ENCODE data around the gene SLC44A4.

Gene SLC44A4

GRCh38 chr6:31815025-31815838 lies 63.6 kb downstream of the SLC44A4 start, which contains the start of the genes HSPA1A and HSPA1L:
TSS of gene HSPA1A (plus strand) at chr6:31815543. CDS start at chr6:31815757, 214 bp downstream.
TSS of gene HSPA1L (minus strand) at chr6:31815283. CDS start at chr6:31811972, 3,311 bp downstream.
- TF ChIP-seq ZFX (IDR thresholded peaks at IDR 0.05) (no peak), CTCF (conservative IDR thresholded peaks at IDR 0.05) (no peak)
- no peak within 1 kb of the TSS for H3K27ac ChIP-seq

GRCh38 chr6:31814677-31815024 lies 64.1 kb downstream of the SLC44A4 start:
- no peak overlapping the region for H3K27ac ChIP-seq
- TF ChIP-seq ZFX (IDR thresholded peaks at IDR 0.05), result no peak
- TF ChIP-seq CTCF (conservative IDR thresholded peaks at IDR 0.05), result no peak

- H3K27ac ChIP-seq, result no peak overlapping the region
- no peak for TF ChIP-seq CTCF (conservative IDR thresholded peaks at IDR 0.05)
- no peak for TF ChIP-seq ZFX (IDR thresholded peaks at IDR 0.05)
Measured at GRCh38 chr6:31813465-31813849, 65.3 kb downstream of the SLC44A4 start.
